ENCODE results near the gene C2. TPM values are rescaled to one million over a fixed set of nuclear protein-coding genes. Genes with fewer than 3 reads are reported as not detected.
A peak's percentile ranks its signal among the peaks of the same experiment; 100 is the strongest.

Gene C2
- total RNA-seq, 1 donor from 2014 or later = 2.2 TPM

- DNase-seq (ENCODE audit: extremely low spot score, unreplicated experiment) = no peak
- peaks cover 16% of the 10 kb centered on the region for H3K4me1 Mint-ChIP-seq (ENCODE audit: unreplicated experiment)
- peak overlapping the region; percentile 100 for H3K27ac Mint-ChIP-seq
- no peaks in the 10 kb centered on the region for H3K9me3 Mint-ChIP-seq
- peak overlapping the region; percentile 80 for H3K4me3 Mint-ChIP-seq
- peaks cover 14% of the 10 kb centered on the region for H3K36me3 Mint-ChIP-seq
- TF ChIP-seq CTCF (conservative IDR thresholded peaks at IDR 0.05) = no peak
- no peaks in the 10 kb centered on the region for H3K27me3 Mint-ChIP-seq
These were observed 41.5 kb downstream of the C2 start for GRCh38 chr6:31968791-31969711.

- Mint-ChIP-seq H3K9me3 (no peaks in the 10 kb centered on the region), H3K27ac (peak overlapping the region; percentile 100), H3K36me3 (peaks cover 18% of the 10 kb centered on the region), H3K27me3 (no peaks in the 10 kb centered on the region), H3K4me3 (peak overlapping the region; percentile 80), H3K4me1 (ENCODE audit: unreplicated experiment) (peaks cover 16% of the 10 kb centered on the region)
- no peak for DNase-seq (ENCODE audit: extremely low spot score, unreplicated experiment)
- TF ChIP-seq CTCF (conservative IDR thresholded peaks at IDR 0.05) = no peak
These were observed 42.4 kb downstream of the C2 start for GRCh38 chr6:31969712-31970603.

GRCh38 chr6:31970604-31971271, 43.2 kb downstream of the C2 start:
- H3K36me3 Mint-ChIP-seq = peaks cover 18% of the 10 kb centered on the region
- H3K4me3 Mint-ChIP-seq = peak overlapping the region; percentile 98
- no peaks in the 10 kb centered on the region for H3K27me3 Mint-ChIP-seq
- H3K4me1 Mint-ChIP-seq (ENCODE audit: unreplicated experiment) = peaks cover 16% of the 10 kb centered on the region
- peak overlapping the region; percentile 100 for H3K27ac Mint-ChIP-seq
- DNase-seq (ENCODE audit: extremely low spot score, unreplicated experiment) = no peak
- H3K9me3 Mint-ChIP-seq = no peaks in the 10 kb centered on the region
- TF ChIP-seq CTCF (conservative IDR thresholded peaks at IDR 0.05) = no peak

GRCh38 chr6:31971279-31971992, 43.9 kb downstream of the C2 start:
- H3K27ac Mint-ChIP-seq = peak overlapping the region; percentile 100
- TF ChIP-seq CTCF (conservative IDR thresholded peaks at IDR 0.05) = no peak
- peaks cover 16% of the 10 kb centered on the region for H3K4me1 Mint-ChIP-seq (ENCODE audit: unreplicated experiment)
- no peaks in the 10 kb centered on the region for H3K9me3 Mint-ChIP-seq
- no peak for DNase-seq (ENCODE audit: extremely low spot score, unreplicated experiment)
- H3K4me3 Mint-ChIP-seq = peak overlapping the region; percentile 98
- H3K27me3 Mint-ChIP-seq = no peaks in the 10 kb centered on the region
- peaks cover 18% of the 10 kb centered on the region for H3K36me3 Mint-ChIP-seq
